ENCODE measurements around the gene LMF1. TPM values are rescaled to one million over a fixed set of nuclear protein-coding genes. Genes with fewer than 3 reads are reported as not detected.
"Not testable (repeated sequence)": the region's sequence is repeated elsewhere in the genome, so short reads cannot be mapped to it uniquely, and the experiment has no call there.

Gene LMF1
- total RNA-seq, 1 donor from 2014 or later = 21.4 TPM

GRCh38 chr16:891353-891740 is 79.4 kb downstream of the LMF1 start:
- no peak overlapping the region for H3K4me3 Mint-ChIP-seq

GRCh38 chr16:890716-891352 is 80.0 kb downstream of the LMF1 start:
- no peak overlapping the region for H3K27ac Mint-ChIP-seq
- no peak overlapping the region for H3K4me3 Mint-ChIP-seq
- H3K4me1 Mint-ChIP-seq (ENCODE audit: unreplicated experiment) = no peaks in the 10 kb centered on the region
- TF ChIP-seq CTCF (conservative IDR thresholded peaks at IDR 0.05) = no peak
- H3K27me3 Mint-ChIP-seq = no peaks in the 10 kb centered on the region
- no peaks in the 10 kb centered on the region for H3K9me3 Mint-ChIP-seq
- DNase-seq (ENCODE audit: extremely low spot score, unreplicated experiment) = no peak
- no peaks in the 10 kb centered on the region for H3K36me3 Mint-ChIP-seq

More at GRCh38 chr16:891353-891740, 79.4 kb downstream of the LMF1 start:
- Mint-ChIP-seq H3K27me3 (no peaks in the 10 kb centered on the region), H3K9me3 (no peaks in the 10 kb centered on the region), H3K4me1 (ENCODE audit: unreplicated experiment) (no peaks in the 10 kb centered on the region), H3K36me3 (no peaks in the 10 kb centered on the region), H3K27ac (no peak overlapping the region)
- no peak for TF ChIP-seq CTCF (conservative IDR thresholded peaks at IDR 0.05)
- no peak for DNase-seq (ENCODE audit: extremely low spot score, unreplicated experiment)

- Mint-ChIP-seq H3K4me1 (ENCODE audit: unreplicated experiment) (no peaks in the 10 kb centered on the region), H3K36me3 (no peaks in the 10 kb centered on the region), H3K27ac (no peak overlapping the region), H3K9me3 (no peaks in the 10 kb centered on the region), H3K27me3 (no peaks in the 10 kb centered on the region), H3K4me3 (no peak overlapping the region)
- no peak for DNase-seq (ENCODE audit: extremely low spot score, unreplicated experiment)
- TF ChIP-seq CTCF (conservative IDR thresholded peaks at IDR 0.05) = no peak
These were observed 80.6 kb downstream of the LMF1 start for GRCh38 chr16:890217-890616.

- Mint-ChIP-seq H3K27ac (no peak overlapping the region), H3K4me3 (no peak overlapping the region), H3K27me3 (no peaks in the 10 kb centered on the region), H3K4me1 (ENCODE audit: unreplicated experiment) (no peaks in the 10 kb centered on the region), H3K36me3 (no peaks in the 10 kb centered on the region), H3K9me3 (no peaks in the 10 kb centered on the region)
- no peak for TF ChIP-seq CTCF (conservative IDR thresholded peaks at IDR 0.05)
- no peak for DNase-seq (ENCODE audit: extremely low spot score, unreplicated experiment)
These were observed 81.2 kb downstream of the LMF1 start for GRCh38 chr16:889586-889985.

- H3K9me3 Mint-ChIP-seq = no peaks in the 10 kb centered on the region
- no peak overlapping the region for H3K4me3 Mint-ChIP-seq
- no peaks in the 10 kb centered on the region for H3K27me3 Mint-ChIP-seq
- no peak for DNase-seq (ENCODE audit: extremely low spot score, unreplicated experiment)
- TF ChIP-seq CTCF (conservative IDR thresholded peaks at IDR 0.05) = no peak
- no peak overlapping the region for H3K27ac Mint-ChIP-seq
- no peaks in the 10 kb centered on the region for H3K4me1 Mint-ChIP-seq (ENCODE audit: unreplicated experiment)
- H3K36me3 Mint-ChIP-seq = no peaks in the 10 kb centered on the region
These were observed 81.7 kb downstream of the LMF1 start for GRCh38 chr16:888901-889570.

GRCh38 chr16:888456-888855 is 82.3 kb downstream of the LMF1 start:
- not testable (repeated sequence) for H3K27me3 Mint-ChIP-seq; H3K27ac Mint-ChIP-seq; DNase-seq (ENCODE audit: extremely low spot score, unreplicated experiment); H3K36me3 Mint-ChIP-seq; H3K4me3 Mint-ChIP-seq; H3K9me3 Mint-ChIP-seq; H3K4me1 Mint-ChIP-seq (ENCODE audit: unreplicated experiment)
